Stimulated activated CD8-positive, alpha-beta memory T cell treated with anti-CD3 and anti-CD28 coated beads, Interleukin-15, amount 100 ng/mL, for 1 hour (primary cell): ENCODE measurements around the gene C2CD4D.
"Not testable (repeated sequence)": the region's sequence is repeated elsewhere in the genome, so short reads cannot be mapped to it uniquely, and the experiment has no call there.

Experiments used
- DNase-seq: peaks from one replicate; pipeline ENCODE4 v3.0.0-alpha.2; 2020; ENCODE audit warnings: low read depth

The C2CD4D gene

DNA sequence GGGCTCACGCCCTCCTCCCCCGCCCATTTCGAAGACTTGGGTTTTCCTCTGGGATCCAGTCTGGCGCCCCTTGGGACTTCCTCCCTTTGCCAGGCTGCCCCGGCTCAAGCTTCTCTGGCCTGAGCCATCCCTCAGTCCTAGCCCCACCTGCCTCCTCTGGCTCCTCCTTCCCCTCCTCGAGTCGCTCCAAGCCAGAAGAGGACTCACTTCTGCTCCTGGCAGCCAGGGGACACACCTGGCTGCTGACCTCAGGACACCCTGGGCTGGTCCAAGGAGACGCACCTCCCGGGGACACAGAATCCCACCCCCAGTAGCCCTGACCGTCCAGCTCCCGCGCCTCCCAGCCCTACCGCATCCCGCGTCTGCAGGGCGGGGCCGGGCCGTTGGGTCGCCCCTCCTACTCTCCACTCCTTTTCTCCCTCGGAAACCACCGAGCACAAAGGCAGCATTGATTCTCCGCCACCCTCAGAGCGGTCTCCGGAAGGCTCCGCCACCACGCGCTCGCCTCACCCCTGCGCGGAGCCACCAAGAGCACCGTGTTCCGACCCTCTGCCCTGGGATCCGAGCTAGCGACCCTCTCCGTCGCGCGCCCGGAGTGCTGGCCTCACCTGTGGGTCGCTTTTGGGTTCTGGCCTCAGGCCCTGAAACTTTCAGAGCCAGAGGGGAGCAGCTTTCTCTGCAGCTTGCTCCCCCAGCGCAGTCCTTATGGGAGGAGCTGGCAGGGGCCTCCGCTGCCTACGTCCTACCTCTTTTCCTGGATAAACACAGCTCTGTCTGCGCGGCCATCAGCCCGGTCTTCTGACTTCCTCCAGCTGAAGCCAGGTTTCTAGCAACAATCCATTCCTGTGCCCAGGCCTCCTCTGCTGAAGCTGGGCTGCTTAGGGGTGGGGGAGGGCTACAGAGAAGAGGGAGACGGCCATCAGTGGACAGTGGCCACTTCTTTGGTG lies at the start of gene C2CD4D:
C2CD4D (minus strand) TSS at position 364 of the 947 bp plus-strand sequence. CDS start 831 bp downstream, outside the sequence.
- peak; percentile 45 for DNase-seq

DNA sequence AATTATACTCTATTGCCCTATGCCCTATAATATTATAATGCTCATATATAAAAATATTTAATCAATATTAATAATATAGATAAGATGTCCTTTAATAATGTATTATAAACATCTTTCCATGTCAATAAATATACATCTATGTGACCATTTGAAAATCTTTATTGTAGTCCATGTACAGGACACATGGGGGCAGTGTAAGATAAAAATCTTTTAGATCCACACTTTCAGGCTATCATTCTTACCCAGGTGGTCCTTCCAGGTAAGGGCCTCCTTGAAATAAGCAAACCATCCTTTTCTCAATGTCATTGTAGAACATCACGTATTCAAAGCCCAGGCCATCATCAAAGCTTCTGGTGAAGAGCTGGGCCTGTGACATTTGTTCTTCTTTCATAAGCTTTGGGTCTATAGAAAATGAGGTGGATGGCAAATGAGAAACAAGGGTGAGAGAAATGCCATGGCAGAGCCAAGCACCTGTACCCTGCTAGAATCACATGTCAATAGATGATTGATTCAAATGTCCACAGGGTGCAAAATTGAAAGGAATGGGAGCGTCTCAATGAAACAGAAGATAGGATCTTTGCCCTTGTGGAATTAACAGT lies 49.5 kb upstream of the C2CD4D start:
- DNase-seq: no peak

DNA sequence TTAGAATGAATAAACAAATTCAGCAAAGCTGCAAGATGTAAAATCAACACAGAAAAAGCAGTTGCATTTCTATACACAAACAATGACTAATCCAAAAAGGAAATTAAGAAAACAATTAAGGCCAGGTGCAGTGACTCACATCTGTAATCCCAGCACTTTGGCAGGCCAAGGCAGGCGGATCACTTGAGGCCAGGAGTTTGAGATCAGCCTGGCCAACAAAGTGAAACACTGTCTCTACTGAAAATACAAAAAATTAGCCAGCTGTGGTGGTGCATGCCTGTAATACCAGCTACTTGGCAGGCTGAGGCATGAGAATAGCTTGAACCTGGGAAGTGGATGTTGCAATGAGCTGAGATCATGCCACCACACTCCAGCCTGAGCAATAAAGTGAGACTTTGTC lies 47.4 kb upstream of the C2CD4D start:
- DNase-seq: no peak

DNA sequence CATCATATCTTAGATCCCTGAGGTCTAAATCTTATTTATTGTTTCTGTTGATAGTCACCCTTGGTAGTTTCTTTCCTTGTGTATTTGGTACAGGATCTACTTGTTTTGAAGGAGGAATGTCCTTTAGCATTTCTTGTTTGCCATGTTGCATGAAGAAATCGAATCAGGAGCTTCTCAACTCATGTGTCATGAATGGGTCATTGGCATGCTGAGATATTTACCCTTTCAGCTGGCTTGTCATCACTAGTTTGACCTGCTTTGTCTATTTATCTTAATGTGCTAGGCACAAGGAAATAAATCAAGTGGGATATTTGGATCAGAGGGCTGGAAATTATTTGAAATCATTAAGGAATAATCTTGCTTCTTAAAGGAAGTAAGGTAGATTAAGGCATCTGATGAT lies 45.9 kb upstream of the C2CD4D start:
- no peak for DNase-seq

DNA sequence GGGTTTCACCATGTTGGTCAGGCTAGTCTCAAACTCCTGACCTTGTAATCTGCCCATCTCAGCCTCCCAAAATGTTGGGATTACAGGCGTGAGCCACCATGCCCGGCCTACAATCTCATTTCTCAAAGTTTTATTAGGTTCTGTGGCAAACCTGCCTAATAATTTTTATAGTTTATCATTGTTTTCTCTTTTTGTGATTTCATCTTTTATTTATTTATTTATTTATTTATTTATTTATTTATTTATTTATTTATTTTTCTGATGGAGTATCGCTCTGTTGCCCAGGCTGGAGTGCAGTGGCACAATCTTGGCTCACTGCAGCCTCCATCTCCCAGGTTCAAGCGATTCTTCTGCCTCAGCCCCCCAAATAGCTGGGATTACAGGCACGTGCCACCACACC lies 45.3 kb upstream of the C2CD4D start:
- DNase-seq: not testable (repeated sequence)

DNA sequence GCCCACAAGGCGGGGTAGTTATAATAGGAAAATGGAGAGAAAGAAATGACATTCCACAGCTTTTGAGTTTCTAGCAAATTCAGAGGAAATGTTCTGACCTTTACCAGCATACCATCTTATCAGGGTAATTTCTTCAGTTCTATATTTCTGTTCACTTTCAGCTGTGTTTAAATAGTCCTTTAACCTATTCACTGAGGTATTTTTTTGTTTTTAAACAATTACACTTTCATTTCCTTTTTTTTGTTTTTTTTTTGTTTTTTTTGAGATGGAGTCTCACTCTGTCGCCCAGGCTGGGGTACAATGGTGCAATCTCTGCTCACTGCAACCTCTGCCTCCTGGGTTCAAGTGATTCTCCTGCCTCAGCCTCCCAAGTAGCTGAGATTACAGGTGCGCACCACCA lies 44.8 kb upstream of the C2CD4D start:
- DNase-seq: not testable (repeated sequence)

DNA sequence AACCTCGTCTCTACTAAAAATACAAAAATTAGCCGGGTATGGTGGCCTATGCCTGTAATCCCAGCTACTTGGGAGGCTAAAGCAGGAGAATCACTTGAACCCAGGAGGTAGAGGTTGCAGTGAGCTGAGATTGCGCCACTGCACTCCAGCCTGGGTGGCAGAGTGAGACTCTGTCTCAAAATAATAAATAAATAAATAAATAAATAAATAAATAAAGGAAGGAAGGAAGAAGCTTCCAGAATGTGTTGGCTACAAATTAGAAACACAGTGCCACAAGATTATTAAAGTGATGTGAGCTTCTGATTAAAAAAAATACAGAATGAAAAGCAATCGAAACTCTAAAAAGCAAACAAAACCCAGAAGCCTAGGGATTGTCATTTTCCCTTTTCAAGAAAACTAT lies 44.3 kb upstream of the C2CD4D start:
- DNase-seq: not testable (repeated sequence)

DNA sequence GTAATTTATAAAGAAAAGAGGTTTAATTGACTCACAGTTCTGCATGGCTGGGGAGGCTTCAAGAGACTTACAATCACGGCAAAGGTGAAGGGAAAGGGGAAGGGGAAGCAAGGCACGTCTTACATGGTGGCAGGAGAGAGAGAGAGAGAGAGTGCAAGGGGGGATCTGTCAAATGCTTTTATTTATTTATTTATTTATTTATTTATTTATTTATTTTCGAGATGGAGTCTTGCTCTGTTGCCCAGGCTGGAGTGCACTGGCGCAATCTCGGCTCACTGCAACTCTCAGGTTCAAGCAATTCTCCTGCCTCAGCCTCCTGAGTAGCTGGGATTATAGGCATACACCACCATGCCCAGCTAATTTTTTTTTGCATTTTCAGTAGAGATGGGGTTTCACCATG lies 43.3 kb upstream of the C2CD4D start:
- not testable (repeated sequence) for DNase-seq

DNA sequence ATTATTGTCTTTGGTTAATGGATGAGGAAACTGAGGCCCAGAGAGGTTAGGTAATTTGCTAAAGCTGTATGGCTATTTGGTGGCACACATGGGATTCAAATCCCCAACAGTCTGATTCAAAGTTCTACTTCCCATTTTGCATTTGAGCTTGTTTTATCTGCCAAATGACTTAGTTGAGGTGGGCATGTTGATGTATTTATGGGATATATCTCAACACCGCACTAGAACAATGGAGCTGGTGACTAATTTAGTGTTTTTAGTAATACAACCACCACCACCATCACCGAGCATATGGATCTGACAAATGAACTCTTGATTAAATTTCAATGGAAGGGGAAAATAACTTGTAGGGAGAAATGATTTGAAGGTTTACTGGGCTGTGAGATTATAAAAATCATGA lies 42.8 kb upstream of the C2CD4D start:
- DNase-seq: no peak

DNA sequence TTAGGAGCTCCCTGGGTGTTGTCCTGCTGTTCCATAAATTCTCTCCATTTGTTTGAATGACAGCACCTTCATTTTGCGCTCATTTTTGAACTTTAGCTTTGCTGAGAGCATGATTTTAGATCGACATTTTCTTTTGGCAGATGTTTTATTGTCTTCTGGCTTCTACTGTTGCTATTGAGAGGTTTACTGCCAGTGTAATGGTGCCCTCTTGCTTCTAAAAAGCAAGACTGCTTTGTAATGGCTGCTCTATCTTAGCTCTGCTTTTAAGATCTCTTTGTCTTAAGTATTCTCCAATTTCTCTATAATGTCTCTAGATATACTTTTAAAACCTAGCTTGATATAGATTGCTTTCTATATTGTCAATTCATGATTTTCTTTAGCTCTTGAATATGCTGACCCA lies 41.9 kb upstream of the C2CD4D start:
- no peak for DNase-seq

DNA sequence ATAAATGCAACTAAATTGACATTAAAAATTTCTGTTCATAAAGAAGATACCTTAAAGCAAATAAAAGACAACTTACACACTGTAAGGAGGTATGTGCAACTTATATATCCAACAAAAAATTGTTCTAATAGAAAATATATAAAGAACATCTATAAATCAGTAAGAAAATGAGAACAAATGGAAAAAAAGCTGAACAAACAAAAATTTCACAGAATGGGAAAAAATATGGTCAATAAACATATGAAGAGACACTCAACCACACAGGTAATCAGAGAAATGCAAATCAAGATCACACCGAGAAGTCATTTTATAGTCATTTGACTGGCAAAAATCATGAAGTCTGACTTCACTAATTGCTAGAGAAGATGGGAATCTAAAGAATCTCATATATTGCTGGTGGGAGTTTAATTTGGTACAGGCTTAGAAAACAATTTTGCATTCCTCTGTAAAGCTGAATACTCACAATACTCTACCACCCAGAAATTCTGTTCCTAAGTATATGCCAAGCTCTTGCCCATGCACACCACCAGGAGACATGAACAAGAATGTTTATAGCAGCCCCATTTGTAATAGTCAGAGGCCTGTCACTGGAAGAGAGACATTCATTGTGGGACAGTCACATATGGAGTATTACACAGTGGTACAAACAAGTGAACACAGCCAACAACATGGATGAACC lies 35.9 kb upstream of the C2CD4D start:
- DNase-seq: no peak

DNA sequence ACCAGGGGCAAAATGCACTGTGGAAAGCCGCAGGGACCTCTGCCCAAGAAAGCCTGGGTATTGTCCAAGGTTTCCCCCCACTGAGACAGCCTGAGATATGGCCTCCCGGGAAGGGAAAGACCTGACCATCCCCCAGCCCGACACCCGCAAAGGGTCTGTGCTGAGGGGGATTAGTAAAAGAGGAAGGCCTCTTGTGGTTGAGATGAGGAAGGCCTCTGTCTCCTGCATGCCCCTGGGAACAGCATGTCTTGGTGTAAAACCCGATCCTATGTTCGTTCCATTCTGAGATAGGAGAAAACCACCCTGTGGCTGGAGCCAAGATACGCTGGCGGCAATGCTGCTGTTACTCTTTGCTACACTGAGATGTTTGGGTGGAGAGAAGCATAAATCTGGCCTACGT lies 33.2 kb upstream of the C2CD4D start:
- DNase-seq: not testable (repeated sequence)

DNA sequence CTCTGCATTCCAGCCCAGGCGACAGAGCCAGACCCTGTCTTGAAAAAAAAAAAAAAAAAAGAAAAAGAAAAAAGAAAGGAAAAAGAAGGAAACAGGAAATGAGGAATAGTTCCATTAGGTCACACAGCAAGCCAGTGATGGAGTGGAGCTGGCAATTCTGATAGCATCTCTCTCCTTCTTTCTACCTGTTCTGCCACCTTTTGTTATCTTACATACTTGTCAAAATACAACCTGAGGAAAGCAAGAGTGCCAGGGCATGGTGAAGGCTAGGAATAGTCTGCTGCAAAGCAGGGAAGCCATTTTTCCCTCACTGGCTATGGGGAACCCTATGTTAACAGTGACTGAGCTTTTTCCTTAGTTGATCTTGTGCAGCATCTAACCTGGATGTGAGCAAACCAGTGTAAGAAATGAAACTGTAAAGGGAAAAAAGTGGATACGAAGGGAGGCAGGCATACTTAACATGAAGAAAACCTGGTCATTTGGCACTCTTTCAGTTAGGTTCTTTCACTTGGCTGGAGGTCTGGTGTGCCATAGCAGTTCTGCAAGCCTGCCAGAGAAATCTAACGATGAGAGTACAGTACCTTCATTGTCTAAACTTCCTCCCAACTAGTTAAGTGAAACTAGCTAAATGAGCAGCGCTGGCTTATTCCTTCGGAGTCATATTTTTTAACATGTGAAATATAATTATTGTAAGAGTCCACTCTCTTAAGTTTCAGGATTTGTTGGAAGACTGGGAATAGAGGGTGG lies 31.8 kb upstream of the C2CD4D start:
- no peak for DNase-seq

DNA sequence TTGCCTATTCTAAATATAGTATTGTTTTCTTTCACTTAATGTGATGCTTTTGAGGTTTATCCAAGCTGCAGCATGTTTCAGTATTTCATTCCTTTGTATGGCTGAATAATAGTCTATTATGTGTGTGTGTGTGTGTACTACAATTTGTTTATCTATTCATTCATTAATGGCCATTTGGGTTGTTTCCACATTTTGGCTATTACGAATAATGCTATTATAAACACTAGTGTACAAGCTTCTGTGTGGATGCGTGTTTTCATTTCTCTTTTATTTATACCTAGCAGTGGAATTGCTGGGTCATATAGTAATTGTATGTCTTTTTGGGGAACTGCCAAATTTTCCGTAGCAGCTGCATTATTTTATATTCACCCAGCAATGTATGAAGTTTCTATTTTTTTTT lies 28.9 kb upstream of the C2CD4D start:
- no peak for DNase-seq

DNA sequence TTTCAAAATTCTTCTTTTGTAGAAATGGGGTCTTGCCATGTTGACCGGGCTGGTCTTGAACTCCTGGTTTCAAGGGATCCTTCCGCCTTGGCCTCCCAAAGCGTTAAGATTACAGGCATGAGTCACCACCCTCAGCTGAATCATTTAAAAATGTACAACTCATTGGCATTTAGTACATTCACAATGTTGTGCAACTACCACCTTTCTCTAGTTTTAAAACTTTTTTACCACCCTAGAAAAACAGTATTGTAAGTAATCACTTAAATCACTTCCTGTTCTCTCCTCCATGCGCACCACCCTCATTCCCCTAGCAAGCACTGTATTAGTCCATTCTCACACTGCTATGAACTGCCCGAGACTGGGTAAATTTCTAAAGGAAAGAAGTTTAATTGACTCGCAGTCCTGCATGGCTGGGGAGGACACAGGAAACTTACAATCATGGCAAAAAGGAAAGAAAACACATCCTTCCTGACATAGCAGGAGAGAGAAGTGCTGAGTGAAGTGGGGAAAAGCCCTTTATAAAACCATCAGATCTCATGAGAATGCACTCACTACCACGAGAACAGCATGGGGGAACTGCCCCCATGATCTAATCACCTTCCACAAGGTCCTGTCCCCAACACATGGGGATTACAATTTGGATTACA lies 28.3 kb upstream of the C2CD4D start:
- DNase-seq: no peak

DNA sequence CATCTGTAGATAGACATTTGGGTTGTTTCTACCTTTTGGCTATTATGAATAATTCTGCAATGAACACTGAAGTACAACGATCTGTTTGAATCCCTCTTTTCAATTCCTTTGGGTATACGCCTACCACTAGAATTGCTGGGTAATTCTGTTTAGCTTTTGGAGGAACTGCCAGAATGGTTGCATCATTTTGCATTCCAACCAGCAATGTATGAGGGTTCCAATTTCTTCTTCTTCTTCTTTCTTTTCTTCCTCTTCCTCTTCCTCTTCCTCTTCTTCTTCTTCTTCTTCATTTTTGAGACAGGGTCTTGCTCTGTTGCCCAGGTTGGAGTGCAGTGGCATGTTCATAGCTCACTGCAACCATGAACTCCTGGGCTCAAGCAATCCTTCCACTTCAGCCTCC lies 27.7 kb upstream of the C2CD4D start:
- no peak for DNase-seq

DNA sequence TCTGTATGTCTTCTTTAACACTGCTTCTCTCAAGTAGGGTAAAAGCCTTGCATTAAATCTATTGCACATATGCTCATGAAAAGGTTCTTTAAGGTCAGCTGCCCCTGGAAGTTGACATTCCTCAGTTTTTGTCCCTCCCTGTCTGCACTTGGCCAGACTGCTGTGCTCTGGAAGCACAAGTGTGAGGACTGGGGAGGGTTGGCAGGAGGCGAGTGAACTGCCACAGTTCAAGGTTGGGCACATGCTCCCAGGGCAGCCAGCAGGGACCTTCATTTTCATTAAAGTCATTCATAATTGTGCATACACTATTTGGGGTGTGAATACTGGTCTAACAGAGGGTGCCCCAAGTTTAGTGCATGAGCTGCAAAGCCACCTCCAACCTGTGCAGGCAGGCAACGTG lies 24.8 kb upstream of the C2CD4D start:
- DNase-seq: no peak

DNA sequence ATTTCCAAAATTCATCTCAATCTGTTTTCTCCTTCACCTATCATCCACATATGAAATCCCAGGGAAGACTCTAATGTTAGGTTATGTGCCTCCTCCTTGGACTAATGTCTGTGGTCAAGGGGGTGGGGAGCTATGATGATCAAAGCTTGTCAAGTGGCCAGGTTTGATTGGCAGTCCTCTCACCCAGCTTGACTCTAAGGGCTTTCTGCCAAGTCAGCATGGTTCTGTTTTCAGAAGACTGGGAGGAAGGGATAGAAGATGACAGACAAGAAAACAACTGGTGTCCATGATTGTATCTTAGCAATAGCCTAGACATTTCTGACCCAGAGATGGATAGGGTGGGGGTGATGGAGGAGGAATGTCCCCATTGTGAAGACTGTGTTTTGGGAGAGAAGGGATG lies 23.0 kb upstream of the C2CD4D start:
- DNase-seq: no peak

DNA sequence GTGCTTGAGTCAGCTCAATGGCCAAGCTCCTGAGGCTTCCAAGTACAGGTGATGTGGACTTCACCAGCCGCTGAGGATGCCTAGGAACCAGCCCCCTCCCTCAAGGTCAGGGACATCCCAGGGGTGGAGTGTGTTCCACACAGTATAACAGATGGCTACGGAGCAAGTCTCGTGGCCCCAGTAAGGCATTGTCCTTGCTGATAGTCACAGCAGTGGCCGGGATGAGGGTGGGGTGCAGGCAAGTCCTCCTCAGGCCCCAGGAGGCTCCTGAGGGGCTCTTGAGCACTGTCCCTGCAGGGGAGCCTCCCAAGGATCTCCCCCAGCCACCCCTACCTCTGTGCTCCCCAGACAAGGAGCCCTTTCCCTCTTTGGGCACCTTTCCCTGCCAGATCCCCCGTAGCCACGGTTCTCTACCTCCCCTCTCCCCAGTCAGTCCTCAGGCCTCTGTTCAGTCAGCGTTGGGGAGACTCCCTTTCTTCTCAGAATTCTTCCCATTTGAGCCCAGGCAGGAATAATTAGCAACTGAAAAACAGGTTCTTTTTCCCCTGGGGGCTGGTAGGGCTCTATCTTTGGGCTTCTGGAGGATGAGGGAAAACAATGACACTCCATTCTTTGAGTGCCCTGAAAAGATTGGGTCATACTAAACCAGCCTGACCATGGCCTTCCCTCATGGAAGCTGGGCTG lies 21.0 kb upstream of the C2CD4D start:
- no peak for DNase-seq

DNA sequence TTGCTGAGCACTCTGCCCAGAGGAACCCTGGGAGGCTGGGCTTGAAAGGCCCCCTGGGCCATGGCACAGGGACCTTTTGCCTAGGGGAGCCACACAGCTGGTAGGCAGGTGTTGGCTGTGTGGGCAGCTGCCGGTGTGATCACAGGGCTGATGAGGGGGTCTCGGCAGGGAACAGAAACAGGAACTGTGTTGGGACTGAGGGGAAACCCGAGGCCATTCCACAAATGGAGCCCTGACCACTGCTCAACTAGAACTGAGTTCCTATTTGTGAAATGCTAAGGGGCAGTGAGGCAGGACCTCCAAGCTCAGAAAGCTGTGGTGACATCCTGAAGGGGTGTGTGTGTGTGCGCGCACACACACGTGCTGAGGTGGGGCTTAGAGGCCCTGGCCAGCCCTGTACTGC lies 20.3 kb upstream of the C2CD4D start:
- DNase-seq: no peak
